Measurements from ENCODE around the gene KRT16.

The KRT16 gene

GRCh38 chr17:41594363-41594915 lies 18.1 kb downstream of the KRT16 start:
- no peak overlapping the region for H3K4me2 ChIP-seq (ENCODE audit: low read depth, low read length)
- H3K4me3 ChIP-seq (ENCODE audit: low read length), result no peak overlapping the region
- no peaks in the 10 kb centered on the region for H3K9me3 ChIP-seq (replicated peaks; ENCODE audit: insufficient read depth, low read length)
- H3K36me3 ChIP-seq (replicated peaks; ENCODE audit: insufficient read depth, low read length), result no peaks in the 10 kb centered on the region
- peaks cover 11% of the 10 kb centered on the region for H3K27me3 ChIP-seq (replicated peaks; ENCODE audit: insufficient read depth, low read length)
- no peaks in the 10 kb centered on the region for H3K9me2 ChIP-seq (replicated peaks; ENCODE audit: insufficient read depth, low read length)
- H4K20me1 ChIP-seq (ENCODE audit: insufficient read depth, low read length), result no peaks in the 10 kb centered on the region
- H3K9ac ChIP-seq (ENCODE audit: low read length), result no peak overlapping the region
- DNase-seq, result no peak
- H3F3A ChIP-seq (ENCODE audit: insufficient read depth, low read length), result no peaks in the 10 kb centered on the region
- no peaks in the 10 kb centered on the region for H3K4me1 ChIP-seq (ENCODE audit: low read length)
- H3K27ac ChIP-seq (ENCODE audit: low read length), result no peak overlapping the region
- H2AFZ ChIP-seq (ENCODE audit: low read length), result no peak overlapping the region
- no peak for TF ChIP-seq EZH2phosphoT487 (IDR thresholded peaks at IDR 0.05; ENCODE audit: low read length)
- no peak for TF ChIP-seq EZH2 (optimal IDR thresholded peaks at IDR 0.05; ENCODE audit: low read depth, low read length)
- no peak for TF ChIP-seq CTCF (IDR thresholded peaks at IDR 0.05; ENCODE audit: low read length)
- H3K79me2 ChIP-seq (ENCODE audit: low read length), result no peaks in the 10 kb centered on the region

DNA sequence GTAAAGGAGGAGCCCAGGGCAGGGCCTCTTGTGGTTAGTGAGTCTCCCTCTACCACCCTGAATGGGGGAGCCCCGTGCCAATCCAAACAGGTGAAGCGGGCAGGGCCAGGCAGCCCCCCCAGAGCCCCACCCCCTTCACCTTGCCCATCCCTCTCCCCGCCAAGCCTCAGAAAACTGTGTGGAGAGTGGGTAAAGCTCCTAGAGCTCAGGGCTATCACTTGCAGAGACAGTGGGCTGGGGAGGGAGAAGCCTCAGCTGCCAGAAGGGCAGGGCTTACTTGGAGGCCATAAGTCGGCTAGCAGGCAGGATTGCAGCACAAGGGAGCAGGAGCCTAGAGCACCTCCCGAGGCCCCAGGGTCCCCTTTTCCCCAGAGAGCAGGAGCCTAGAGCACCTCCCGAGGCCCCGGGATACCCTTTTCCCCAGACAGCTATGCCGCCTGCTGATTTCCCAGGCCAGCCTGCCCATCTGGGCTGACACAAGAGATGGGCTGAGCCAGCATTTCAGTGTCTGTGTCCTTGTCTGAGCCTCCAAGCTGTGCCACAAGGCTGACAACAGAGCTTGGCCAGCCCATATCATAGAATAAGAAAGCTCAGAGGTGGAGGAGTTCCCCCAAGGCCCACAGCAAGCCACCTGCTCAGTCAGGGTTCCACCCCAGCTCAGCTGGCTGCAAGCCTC lies 19.1 kb downstream of the KRT16 start:
- Histone ChIP-seq H3K27me3 (replicated peaks; ENCODE audit: insufficient read depth, low read length) (peaks cover 11% of the 10 kb centered on the region), H3K4me3 (ENCODE audit: low read length) (no peak overlapping the region), H2AFZ (ENCODE audit: low read length) (no peak overlapping the region), H3K79me2 (ENCODE audit: low read length) (no peaks in the 10 kb centered on the region), H3K9ac (ENCODE audit: low read length) (no peak overlapping the region), H3K9me2 (replicated peaks; ENCODE audit: insufficient read depth, low read length) (no peaks in the 10 kb centered on the region), H3K4me2 (ENCODE audit: low read depth, low read length) (no peak overlapping the region), H3K27ac (ENCODE audit: low read length) (no peak overlapping the region), H3F3A (ENCODE audit: insufficient read depth, low read length) (no peaks in the 10 kb centered on the region), H3K4me1 (ENCODE audit: low read length) (no peaks in the 10 kb centered on the region), H3K9me3 (replicated peaks; ENCODE audit: insufficient read depth, low read length) (no peaks in the 10 kb centered on the region), H4K20me1 (ENCODE audit: insufficient read depth, low read length) (no peaks in the 10 kb centered on the region), H3K36me3 (replicated peaks; ENCODE audit: insufficient read depth, low read length) (no peaks in the 10 kb centered on the region)
- TF ChIP-seq EZH2phosphoT487 (IDR thresholded peaks at IDR 0.05; ENCODE audit: low read length) (no peak), CTCF (IDR thresholded peaks at IDR 0.05; ENCODE audit: low read length) (no peak), EZH2 (optimal IDR thresholded peaks at IDR 0.05; ENCODE audit: low read depth, low read length) (no peak)
- DNase-seq, result no peak

GRCh38 chr17:41592601-41593305 lies 19.8 kb downstream of the KRT16 start:
- H3K4me2 ChIP-seq (ENCODE audit: low read depth, low read length), result no peak overlapping the region
- no peaks in the 10 kb centered on the region for H3K9me3 ChIP-seq (replicated peaks; ENCODE audit: insufficient read depth, low read length)
- DNase-seq, result no peak
- no peak overlapping the region for H3K4me3 ChIP-seq (ENCODE audit: low read length)
- peaks cover 11% of the 10 kb centered on the region for H3K27me3 ChIP-seq (replicated peaks; ENCODE audit: insufficient read depth, low read length)
- no peak for TF ChIP-seq EZH2phosphoT487 (IDR thresholded peaks at IDR 0.05; ENCODE audit: low read length)
- TF ChIP-seq EZH2 (optimal IDR thresholded peaks at IDR 0.05; ENCODE audit: low read depth, low read length), result no peak
- TF ChIP-seq CTCF (IDR thresholded peaks at IDR 0.05; ENCODE audit: low read length), result no peak
- no peaks in the 10 kb centered on the region for H3K9me2 ChIP-seq (replicated peaks; ENCODE audit: insufficient read depth, low read length)
- H3K36me3 ChIP-seq (replicated peaks; ENCODE audit: insufficient read depth, low read length), result no peaks in the 10 kb centered on the region
- H3F3A ChIP-seq (ENCODE audit: insufficient read depth, low read length), result no peaks in the 10 kb centered on the region
- no peaks in the 10 kb centered on the region for H4K20me1 ChIP-seq (ENCODE audit: insufficient read depth, low read length)
- no peak overlapping the region for H2AFZ ChIP-seq (ENCODE audit: low read length)
- no peak overlapping the region for H3K27ac ChIP-seq (ENCODE audit: low read length)
- no peaks in the 10 kb centered on the region for H3K79me2 ChIP-seq (ENCODE audit: low read length)
- no peaks in the 10 kb centered on the region for H3K4me1 ChIP-seq (ENCODE audit: low read length)
- no peak overlapping the region for H3K9ac ChIP-seq (ENCODE audit: low read length)

All from MM.1S (cell line).